SU-DHL-6 (cell line): ENCODE results near the gene HPX.

Experiments
- CTCF ChIP-seq: fragments of 200-600 bp; sonication (generic); IDR thresholded peaks from one replicate; pipeline ENCODE4 v1.5.1; 2017; ENCODE audit warnings: antibody characterized with exemption, mild to moderate bottlenecking, low read length, moderate library complexity; ENCODE audit not compliant: insufficient read depth, poor library complexity, severe bottlenecking
- EZH2phosphoT487 ChIP-seq: fragments of 200-600 bp; sonication (generic), shearing (Covaris generic); conservative IDR thresholded peaks from 2 replicates; pipeline ENCODE4 v1.6.1; 2018; ENCODE audit warnings: mild to moderate bottlenecking, antibody characterized with exemption, low read length, moderate library complexity, mixed read lengths

- TF ChIP-seq EZH2phosphoT487 (no peak), CTCF (no peak)
These were observed 35.8 kb upstream of the HPX start for GRCh38 chr11:6476571-6476970.
